Ecto neural progenitor cell (in vitro differentiated cells): ENCODE data around the gene LRP1B.
"Not testable (repeated sequence)": the region's sequence is repeated elsewhere in the genome, so short reads cannot be mapped to it uniquely, and the experiment has no call there.

ENCODE experiments used
- DNase-seq: peaks from one replicate; pipeline ENCODE4 v3.0.0-alpha.2; 2018; ENCODE audit warnings: low spot score

Gene LRP1B

GRCh38 chr2:141021109-141021508 lies 1109.7 kb downstream of the LRP1B start:
- no peak for DNase-seq

DNA sequence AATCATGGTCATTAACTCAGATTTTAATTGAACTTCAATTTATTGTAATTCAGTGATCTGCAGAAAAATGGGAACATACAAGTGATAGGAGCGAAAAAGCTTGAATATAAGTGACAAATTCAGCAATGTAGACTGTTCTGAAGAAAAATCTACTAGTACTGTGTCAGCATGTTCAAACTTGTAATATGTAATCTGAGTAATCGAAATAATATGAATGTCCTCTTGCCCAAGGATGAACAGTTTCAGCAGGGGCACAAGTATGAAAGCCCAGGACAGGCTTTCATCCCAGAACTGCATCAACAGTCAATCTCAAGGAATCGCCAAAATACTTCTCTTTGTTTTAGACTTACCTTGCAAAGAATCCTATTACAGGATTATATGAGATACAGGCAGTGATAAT lies 1110.5 kb downstream of the LRP1B start:
- DNase-seq, result no peak

- no peak for DNase-seq
These were observed 1115.3 kb downstream of the LRP1B start for GRCh38 chr2:141015341-141016047.

- DNase-seq, result no peak
These were observed 1126.7 kb downstream of the LRP1B start for GRCh38 chr2:141003967-141004657.

DNA sequence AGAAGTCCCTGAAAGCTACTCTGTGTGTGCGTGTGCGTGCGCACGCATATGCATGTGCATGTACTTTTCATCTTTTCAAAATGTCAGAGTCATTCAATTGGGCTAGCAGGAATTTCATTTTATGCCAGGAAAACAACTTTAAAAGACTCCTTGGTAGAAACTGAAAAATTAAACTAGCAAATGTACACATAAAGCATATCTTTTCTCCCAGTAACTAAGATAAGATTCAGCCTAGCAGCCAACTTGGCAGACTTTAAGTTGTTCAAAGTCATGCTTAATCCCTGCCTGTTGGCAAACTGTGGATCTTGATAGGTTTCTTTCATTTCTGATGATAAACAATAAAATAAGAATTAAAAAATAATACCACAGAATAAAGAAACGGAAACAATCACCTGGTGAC lies 1129.1 kb downstream of the LRP1B start:
- DNase-seq, result no peak

DNA sequence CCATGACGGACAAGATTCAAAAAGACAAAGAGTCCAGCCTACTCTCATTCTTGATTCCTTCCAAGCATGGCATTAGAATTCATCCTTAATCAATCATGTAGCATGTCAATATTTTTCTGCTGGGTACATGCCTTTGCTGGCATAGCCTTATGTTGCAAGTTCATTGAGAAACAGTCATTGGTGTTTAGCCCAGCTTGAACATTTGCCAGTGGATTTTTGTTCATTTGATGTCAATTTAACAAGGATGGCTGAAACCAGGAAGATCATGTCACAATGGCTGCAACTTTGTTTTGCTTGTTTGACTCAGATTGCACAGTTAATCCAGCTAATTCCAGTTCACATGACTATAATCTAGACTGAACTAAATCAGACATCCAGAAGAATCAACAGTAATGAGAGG lies 1132.2 kb downstream of the LRP1B start:
- DNase-seq, result no peak

DNA sequence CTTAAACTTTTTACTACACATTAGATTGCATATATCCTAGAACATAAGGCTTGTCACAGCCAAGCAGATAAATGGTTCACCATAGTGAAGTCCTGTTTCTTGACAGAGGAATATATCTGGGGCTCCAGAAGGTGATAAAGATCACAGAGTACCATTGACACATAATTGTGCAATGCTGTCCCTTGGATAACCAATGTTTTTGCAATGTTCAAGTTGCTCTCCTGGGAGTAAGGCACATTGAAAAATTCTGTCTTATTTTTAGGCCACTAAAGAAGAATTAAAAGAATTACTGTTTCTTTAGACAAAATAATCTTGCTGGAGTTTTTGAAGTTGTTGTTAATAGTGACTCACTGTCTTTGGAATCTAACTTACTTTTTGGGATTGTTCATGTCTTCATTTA lies 1132.8 kb downstream of the LRP1B start:
- DNase-seq, result no peak

- no peak for DNase-seq
These were observed 1136.0 kb downstream of the LRP1B start for GRCh38 chr2:140994856-140995255.

DNA sequence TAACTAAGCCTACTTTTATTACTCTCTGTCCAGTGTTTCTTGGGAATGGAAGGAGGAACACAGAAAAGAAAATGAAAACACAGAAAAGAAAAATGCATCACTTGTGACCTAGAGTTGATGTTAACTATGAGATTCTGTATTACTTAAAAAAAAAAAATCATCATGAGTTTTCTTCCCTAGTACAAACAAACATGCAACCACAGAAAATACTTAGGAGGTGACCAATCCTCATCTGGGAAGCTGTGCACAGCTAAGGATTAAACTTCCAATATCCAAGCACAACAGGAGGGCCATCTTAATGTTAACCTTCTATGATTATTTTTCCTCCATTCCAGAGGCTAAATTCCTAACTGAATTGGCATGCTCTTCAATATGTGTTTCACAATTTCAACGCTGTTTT lies 1140.4 kb downstream of the LRP1B start:
- DNase-seq, result no peak

DNA sequence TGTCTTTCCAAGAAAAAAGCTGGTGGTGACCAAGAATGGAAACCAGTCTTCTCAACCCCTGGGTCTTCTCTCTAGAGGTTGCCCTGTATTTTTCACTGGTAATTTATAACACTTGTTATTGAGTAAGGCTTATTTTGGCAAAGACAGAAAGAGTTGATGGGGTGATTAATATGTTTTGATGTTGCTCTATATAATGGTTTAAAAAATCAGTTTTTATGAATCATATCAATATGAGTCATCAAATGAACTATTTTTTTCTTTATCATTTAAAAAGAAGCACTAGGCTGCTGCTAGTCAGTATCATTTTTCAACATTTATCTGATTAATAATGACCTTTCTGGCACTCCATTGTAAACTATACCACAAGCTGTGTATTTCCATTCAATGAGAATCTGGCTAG lies 1142.2 kb downstream of the LRP1B start:
- no peak for DNase-seq

DNA sequence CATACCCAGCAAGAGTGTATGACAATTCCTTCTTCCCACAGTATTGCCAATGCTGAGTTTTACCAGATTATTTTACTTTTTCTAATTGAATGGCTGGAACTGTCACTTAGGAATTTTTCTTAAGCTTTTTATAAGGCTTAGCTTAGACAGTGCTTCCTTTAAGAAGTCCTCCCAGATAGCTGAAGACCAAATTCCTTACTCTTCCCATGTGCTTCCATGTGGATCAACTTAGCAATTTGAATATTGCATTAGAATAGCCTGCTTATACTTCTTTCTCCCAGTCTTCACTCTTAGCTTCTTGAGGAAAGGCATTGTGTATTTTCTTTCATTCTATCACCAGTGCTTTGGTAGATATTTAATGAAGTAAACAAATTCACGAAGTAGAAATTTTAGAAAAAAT lies 1144.4 kb downstream of the LRP1B start:
- DNase-seq, result no peak

DNA sequence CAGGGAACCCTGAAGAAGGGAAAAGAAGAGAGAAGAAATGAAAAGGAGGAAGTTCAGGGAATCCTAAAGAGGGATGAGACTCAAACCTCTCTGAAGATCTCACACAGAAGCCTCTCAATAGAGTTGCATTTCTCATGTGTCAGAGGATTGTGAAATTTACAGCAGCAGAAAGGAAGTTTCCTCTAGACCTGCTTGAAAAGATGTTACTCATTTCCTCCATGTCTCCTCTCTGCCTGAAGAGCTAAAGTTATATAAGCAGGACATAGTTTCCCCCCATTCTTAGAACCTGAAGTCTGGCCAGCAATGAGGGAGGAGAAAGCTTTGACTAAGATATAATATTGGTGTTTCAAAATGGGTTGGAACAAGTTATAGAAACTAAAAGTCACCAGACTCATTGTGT lies 1155.6 kb downstream of the LRP1B start:
- no peak for DNase-seq

- no peak for DNase-seq
These were observed 1158.1 kb downstream of the LRP1B start for GRCh38 chr2:140972724-140973123.

- DNase-seq, result not testable (repeated sequence)
These were observed 1166.5 kb downstream of the LRP1B start for GRCh38 chr2:140964324-140964723.

GRCh38 chr2:140949932-140950331 lies 1180.9 kb downstream of the LRP1B start:
- no peak for DNase-seq

GRCh38 chr2:140947236-140947635 lies 1183.6 kb downstream of the LRP1B start:
- DNase-seq, result no peak

DNA sequence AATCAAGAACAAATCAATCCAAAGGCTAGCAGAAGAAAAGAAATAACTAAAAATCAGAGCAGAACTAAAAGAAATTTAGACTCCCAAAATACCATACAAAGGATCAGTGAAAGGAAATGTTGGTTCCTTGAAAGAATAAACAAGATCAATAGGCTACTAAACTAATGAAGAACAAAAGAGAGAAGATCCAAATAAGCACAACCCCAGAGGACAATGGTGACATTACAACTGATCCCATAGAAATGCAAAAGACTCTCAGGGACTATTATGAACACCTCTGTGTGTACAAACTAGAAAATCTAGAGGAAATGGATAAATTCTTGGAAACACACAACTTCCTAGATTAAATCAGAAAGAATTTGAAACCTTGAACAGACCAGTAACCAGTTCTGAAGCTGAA lies 1186.9 kb downstream of the LRP1B start:
- DNase-seq, result no peak

DNA sequence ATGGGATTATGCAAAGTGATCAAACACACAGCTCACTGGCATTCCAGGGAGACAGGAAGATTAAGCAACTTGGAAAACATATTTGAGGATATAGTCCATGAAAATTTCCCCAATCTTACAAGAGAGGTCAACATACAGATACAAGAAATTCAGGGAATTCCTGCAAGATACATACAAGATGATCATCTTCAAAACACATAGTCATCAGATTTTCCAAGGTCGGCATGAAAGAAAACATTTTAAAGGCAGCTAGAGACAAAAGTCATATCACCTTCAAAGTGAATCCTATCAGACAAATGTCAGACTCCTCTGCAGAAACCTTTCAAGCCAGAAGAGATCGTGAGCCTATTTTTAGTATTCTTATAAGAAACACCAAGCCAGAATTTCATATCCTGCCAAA lies 1188.5 kb downstream of the LRP1B start:
- DNase-seq, result no peak

GRCh38 chr2:140929849-140930248 lies 1201.0 kb downstream of the LRP1B start:
- DNase-seq, result no peak

DNA sequence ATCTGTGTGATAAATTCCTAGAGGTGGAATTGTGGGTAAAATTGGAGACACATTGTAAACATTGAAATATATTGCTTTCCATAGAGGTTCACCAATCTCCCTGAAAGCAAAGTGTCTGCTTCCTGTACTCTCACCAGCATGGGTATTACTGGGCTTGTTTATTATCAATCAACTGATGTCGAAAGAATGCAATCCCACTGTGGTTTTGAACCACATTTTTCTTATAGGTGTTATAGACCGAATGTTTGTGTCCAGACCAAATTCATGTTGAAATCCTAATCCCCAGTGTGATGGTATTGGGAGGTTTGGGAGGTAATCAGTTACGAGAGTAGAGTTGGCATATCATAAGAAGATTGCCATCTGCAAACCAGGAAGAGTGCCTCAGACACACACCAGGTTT lies 1212.4 kb downstream of the LRP1B start:
- DNase-seq, result no peak

- DNase-seq, result no peak
These were observed 1214.4 kb downstream of the LRP1B start for GRCh38 chr2:140916410-140916809.

- no peak for DNase-seq
These were observed 1220.1 kb downstream of the LRP1B start for GRCh38 chr2:140910683-140911082.

DNA sequence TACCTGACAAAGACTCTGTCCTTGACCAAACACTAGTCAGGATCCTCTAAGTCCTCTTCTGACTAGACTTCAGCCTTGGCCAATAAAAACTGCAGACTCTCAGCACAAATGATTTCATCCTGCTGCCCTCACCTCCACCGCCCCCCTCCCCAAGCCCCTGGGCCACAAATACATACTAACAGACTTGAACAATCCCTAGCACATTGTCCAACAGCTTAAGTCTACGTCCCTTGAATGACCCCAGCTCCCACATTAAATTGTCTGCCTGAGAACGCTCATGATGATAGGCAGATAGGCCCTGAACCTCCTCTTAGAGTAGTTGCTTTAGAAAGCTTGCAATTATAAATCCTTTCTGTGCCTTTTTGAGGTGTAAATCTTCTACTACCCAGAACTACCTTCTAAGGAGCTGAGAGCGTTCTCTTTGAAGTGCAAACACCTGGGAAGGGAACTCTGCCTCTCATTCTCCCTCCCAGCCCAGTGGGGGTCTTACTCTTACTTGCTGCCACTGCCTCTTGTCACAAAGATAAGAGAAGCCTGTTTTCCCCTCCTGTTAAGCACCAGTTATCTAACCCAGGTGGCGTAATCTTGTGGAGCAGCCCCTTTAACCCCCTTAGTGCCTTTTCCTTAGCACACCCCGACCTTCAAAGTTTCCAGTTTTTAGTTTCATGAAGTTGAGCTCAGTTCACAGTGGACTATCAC lies 1225.6 kb downstream of the LRP1B start:
- no peak for DNase-seq
